H1 (cell line): ENCODE results near the gene ADCY3. TPM values are rescaled to one million over a fixed set of nuclear protein-coding genes. Genes with fewer than 3 reads are reported as not detected.

Experiments used
- CTCF ChIA-PET: fragments of 300-600 bp; sonication (Branson Sonifier 250); formaldehyde crosslinking; loops from one replicate; lab custom pipeline; 2021; ENCODE audit not compliant: partially characterized antibody; lab: Charles Lee
- POLR2A ChIA-PET: fragments of 300-600 bp; sonication (Branson Sonifier 250); formaldehyde crosslinking; loops from one replicate; lab custom pipeline; 2021; ENCODE audit warnings: inconsistent platforms; ENCODE audit not compliant: partially characterized antibody; lab: Charles Lee
- DNase-seq, 2 experiments: peaks; one replicate each; pipeline versions ENCODE4 v3.0.0 to v3.0.0-alpha.2; 2010 to 2022; ENCODE audit warnings: low spot score in 2 of 2, low read depth in 1 of 2, mixed read lengths in 1 of 2
- FAIRE-seq: peaks from 2 replicates; lab custom pipeline; 2011; peaks lifted over from hg19 to GRCh38; lab: Jason Lieb, UNC
- H2AFZ ChIP-seq: 2 replicates; pipeline ENCODE4 v1.8.1; 2012; ENCODE audit warnings: low read length, inconsistent platforms
- H2AK5ac ChIP-seq: 2 replicates; pipeline ENCODE4 v1.6.1; 2013; ENCODE audit warnings: low read depth, low read length
- H2BK120ac ChIP-seq: replicated peaks from 2 replicates; pipeline ENCODE3; 2013; ENCODE audit warnings: low read depth, low read length, inconsistent platforms
- H2BK12ac ChIP-seq: 2 replicates; pipeline ENCODE4 v1.6.1; 2013; ENCODE audit warnings: low read depth, low read length
- H2BK15ac ChIP-seq: 2 replicates; pipeline ENCODE4 v1.6.1; 2013; ENCODE audit warnings: low read length
- H2BK20ac ChIP-seq: 2 replicates; pipeline ENCODE4 v1.6.1; 2013; ENCODE audit warnings: low read length
- H2BK5ac ChIP-seq: 2 replicates; pipeline ENCODE4 v1.6.1; 2013; ENCODE audit warnings: low read depth, low read length
- H3K14ac ChIP-seq: 2 replicates; pipeline ENCODE4 v1.6.1; 2013; ENCODE audit warnings: inconsistent platforms; ENCODE audit not compliant: insufficient read length
- H3K18ac ChIP-seq: 2 replicates; pipeline ENCODE4 v1.6.1; 2013; ENCODE audit warnings: low read length; ENCODE audit errors: extremely low read depth
- H3K23ac ChIP-seq: 2 replicates; pipeline ENCODE4 v1.6.1; 2013; ENCODE audit warnings: inconsistent platforms; ENCODE audit not compliant: insufficient read length
- H3K23me2 ChIP-seq: 2 replicates; pipeline ENCODE4 v1.6.1; 2013; ENCODE audit warnings: low read depth, low read length
- H3K27ac ChIP-seq: 2 replicates; pipeline ENCODE4 v1.6.1; 2011; ENCODE audit warnings: low read depth, low read length, inconsistent platforms
- H3K27me3 ChIP-seq, 4 experiments: replicated peaks in 1 of 4; 1 replicate in 1 of 4; 2 replicates in 3 of 4; pipeline versions ENCODE4 v1.6.1 to v1.8.1; 2011 to 2013; ENCODE audit warnings: low read length in 3 of 4, mild to moderate bottlenecking in 3 of 4, inconsistent platforms in 2 of 4, mixed read lengths in 2 of 4, moderate library complexity in 1 of 4; ENCODE audit not compliant: control insufficient read depth in 3 of 4, insufficient read depth in 3 of 4; ENCODE audit errors: extremely low read depth in 1 of 4
- H3K36me3 ChIP-seq, 4 experiments: 2 replicates each; pipeline versions ENCODE4 v1.6.1 to v1.8.1; 2011 to 2013; ENCODE audit warnings: mild to moderate bottlenecking in 4 of 4, low read length in 3 of 4, moderate library complexity in 2 of 4, control low read depth in 1 of 4, inconsistent platforms in 1 of 4; ENCODE audit not compliant: insufficient read depth in 4 of 4, control insufficient read depth in 2 of 4
- H3K4ac ChIP-seq: replicated peaks from 2 replicates; pipeline ENCODE3; 2013; ENCODE audit warnings: low read length, low read depth, mixed read lengths, inconsistent platforms; ENCODE audit not compliant: insufficient read length
- H3K4me1 ChIP-seq, 4 experiments: replicated peaks in 1 of 4; 1 replicate in 1 of 4; 2 replicates in 3 of 4; pipeline versions ENCODE4 v1.6.1 to v1.8.1; 2011 to 2013; ENCODE audit warnings: low read length in 3 of 4, inconsistent platforms in 2 of 4, mixed read lengths in 1 of 4; ENCODE audit not compliant: insufficient read depth in 4 of 4, control insufficient read depth in 3 of 4
- H3K4me2 ChIP-seq, 2 experiments: 2 replicates each; pipeline versions ENCODE4 v1.6.1 to v1.8.1; 2011 to 2013; ENCODE audit warnings: low read depth in 2 of 2, low read length in 2 of 2, control low read depth in 1 of 2, inconsistent platforms in 1 of 2, mild to moderate bottlenecking in 1 of 2; ENCODE audit not compliant: insufficient read depth in 1 of 2
- H3K4me3 ChIP-seq, 4 experiments: fragments of 200-600, 300-600 bp in 1 of 4; sonication (generic), shearing (Covaris generic), sonication (Bioruptor Twin) in 1 of 4; 2 replicates each; pipeline versions ENCODE4 v1.5.1 to v1.8.1; 2011 to 2016; ENCODE audit warnings: low read length in 4 of 4, low read depth in 3 of 4, control low read depth in 2 of 4, inconsistent platforms in 2 of 4, mild to moderate bottlenecking in 2 of 4, mixed read lengths in 1 of 4, moderate library complexity in 1 of 4; ENCODE audit not compliant: insufficient read depth in 2 of 4; ENCODE audit errors: extremely low read depth in 1 of 4
- H3K56ac ChIP-seq: replicated peaks from 2 replicates; pipeline ENCODE3; 2013; ENCODE audit warnings: low read depth, mild to moderate bottlenecking, mixed read lengths, low read length, inconsistent platforms; ENCODE audit not compliant: insufficient read length
- H3K79me1 ChIP-seq: 2 replicates; pipeline ENCODE4 v1.6.1; 2013; ENCODE audit warnings: low read depth, low read length, control low read depth
- H3K79me2 ChIP-seq, 2 experiments: 2 replicates each; pipeline versions ENCODE4 v1.6.1 to v1.8.1; 2012 to 2013; ENCODE audit warnings: low read length in 2 of 2, mild to moderate bottlenecking in 2 of 2, inconsistent platforms in 1 of 2; ENCODE audit not compliant: insufficient read depth in 2 of 2, control insufficient read depth in 1 of 2
- H3K9ac ChIP-seq, 4 experiments: replicated peaks in 1 of 4; 1 replicate in 1 of 4; 2 replicates in 3 of 4; pipeline versions ENCODE4 v1.6.1 to v1.8.1; 2011 to 2013; ENCODE audit warnings: low read depth in 3 of 4, low read length in 3 of 4, control low read depth in 2 of 4, mild to moderate bottlenecking in 2 of 4, moderate library complexity in 2 of 4, inconsistent platforms in 1 of 4; ENCODE audit errors: extremely low read depth in 1 of 4
- H3K9me3 ChIP-seq, 2 experiments: 2 replicates each; pipeline versions ENCODE4 v1.6.1 to v1.8.1; 2012 to 2013; ENCODE audit warnings: mild to moderate bottlenecking in 2 of 2, moderate library complexity in 2 of 2, control low read depth in 1 of 2, inconsistent platforms in 1 of 2, low read depth in 1 of 2, low read length in 1 of 2, mixed read lengths in 1 of 2; ENCODE audit not compliant: insufficient read depth in 2 of 2
- H4K20me1 ChIP-seq, 2 experiments: replicated peaks in 1 of 2; 2 replicates each; pipeline versions ENCODE3 to v1.8.1; 2011 to 2013; ENCODE audit warnings: inconsistent platforms in 2 of 2, low read length in 2 of 2, mild to moderate bottlenecking in 1 of 2; ENCODE audit not compliant: insufficient read depth in 2 of 2, control insufficient read depth in 1 of 2
- H4K5ac ChIP-seq: 2 replicates; pipeline ENCODE4 v1.6.1; 2013; ENCODE audit warnings: low read length, low read depth, mixed read lengths, inconsistent platforms; ENCODE audit not compliant: insufficient read length
- H4K8ac ChIP-seq: 2 replicates; pipeline ENCODE4 v1.8.0; 2013; ENCODE audit warnings: mild to moderate bottlenecking, moderate library complexity, low read length, inconsistent platforms; ENCODE audit not compliant: insufficient read depth; ENCODE audit errors: extremely low read depth
- H4K91ac ChIP-seq: replicated peaks from 2 replicates; pipeline ENCODE3; 2013; ENCODE audit warnings: low read length, mixed read lengths, inconsistent platforms; ENCODE audit not compliant: insufficient read length
- BCL11A ChIP-seq, 2 experiments: IDR thresholded peaks; one replicate each; pipeline ENCODE4 v1.6.1; 2011; ENCODE audit warnings: low read depth in 2 of 2, low read length in 2 of 2, mild to moderate bottlenecking in 2 of 2
- EGR1 ChIP-seq: IDR thresholded peaks from 2 replicates; pipeline ENCODE4 v1.6.1; 2011; ENCODE audit warnings: low read depth, low read length, borderline replicate concordance
- EP300 ChIP-seq, 2 experiments: IDR thresholded peaks; 1 replicate in 1 of 2; 2 replicates in 1 of 2; pipeline ENCODE4 v1.6.1; 2011 to 2012; ENCODE audit warnings: low read depth in 2 of 2, low read length in 2 of 2, mild to moderate bottlenecking in 2 of 2, borderline replicate concordance in 1 of 2, inconsistent platforms in 1 of 2, moderate library complexity in 1 of 2
- GABPA ChIP-seq: IDR thresholded peaks from 2 replicates; pipeline ENCODE4 v1.6.1; 2011; ENCODE audit warnings: mild to moderate bottlenecking, low read length, moderate library complexity, borderline replicate concordance; ENCODE audit not compliant: insufficient read depth
- JUND ChIP-seq: IDR thresholded peaks from 2 replicates; pipeline ENCODE4 v1.6.1; 2011; ENCODE audit warnings: mild to moderate bottlenecking, improper control_type of control experiment, low read length
- POU5F1 ChIP-seq: IDR thresholded peaks from 2 replicates; pipeline ENCODE4 v1.6.1; 2011; ENCODE audit warnings: low read depth, mild to moderate bottlenecking, low read length, moderate library complexity
- RAD21 ChIP-seq, 2 experiments: IDR thresholded peaks in 1 of 2; conservative IDR thresholded peaks in 1 of 2; 2 replicates each; pipeline ENCODE4 v1.6.1; 2011; ENCODE audit warnings: low read depth in 2 of 2, low read length in 2 of 2, improper control_type of control experiment in 1 of 2, inconsistent platforms in 1 of 2, mild to moderate bottlenecking in 1 of 2, moderate library complexity in 1 of 2
- RXRA ChIP-seq: IDR thresholded peaks from 2 replicates; pipeline ENCODE4 v1.6.1; 2011; ENCODE audit warnings: low read depth, mild to moderate bottlenecking, low read length, moderate library complexity; ENCODE audit not compliant: insufficient read depth
- SRF ChIP-seq: IDR thresholded peaks from 2 replicates; pipeline ENCODE4 v1.6.1; 2011; ENCODE audit warnings: mild to moderate bottlenecking, low read depth, low read length, moderate library complexity
- TAF7 ChIP-seq: optimal IDR thresholded peaks from 2 replicates; pipeline ENCODE3; 2011; ENCODE audit warnings: low read depth, mild to moderate bottlenecking, inconsistent platforms, low read length, moderate library complexity, borderline replicate concordance
- ZNF274 ChIP-seq: IDR thresholded peaks from 2 replicates; pipeline ENCODE4 v1.7.0; 2012; ENCODE audit warnings: low read length, borderline replicate concordance; ENCODE audit errors: extremely low read depth
- polyA plus RNA-seq, 7 experiments: library from polyadenylated mRNA; depleted of rRNA in 3 of 7; stranded (reverse) in 5 of 7; unstranded in 2 of 7; fragments of >200 nt in 5 of 7; fragments of 200-250 nt in 2 of 7; gene quantifications; 1 replicate in 5 of 7; 2 replicates in 1 of 7; 4 replicates in 1 of 7; pipeline versions ENCODE4 v1.2.1 to v1.2.3, GENCODE V29; 2011 to 2013; ENCODE audit warnings: missing spikeins in 2 of 7, mixed read lengths in 2 of 7
- total RNA-seq: library from RNA; stranded (reverse); fragmentation: NEBNext Ultra II Directional; extraction: Animal tissue kit (Norgen Biotek cat#: 25700); gene quantifications from 2 replicates; pipeline ENCODE4 v1.2.1, GENCODE V29; 2021
- TF ChIP-seq, protein P1 (sequence below): IDR thresholded peaks from 2 replicates; pipeline ENCODE4 v1.6.1; 2011; ENCODE audit warnings: low read length, improper control_type of control experiment
- TF ChIP-seq, protein P2 (sequence below): IDR thresholded peaks from 2 replicates; pipeline ENCODE4 v1.6.1; 2011; ENCODE audit warnings: low read depth, mild to moderate bottlenecking, low read length; ENCODE audit not compliant: insufficient read depth

Gene ADCY3
- total and polyA plus RNA-seq, 2 of the 8 experiments (the other 6 are each of a cell fraction or from before 2014, with no cell fraction given), result 45.1 to 52.9 TPM

GRCh38 chr2:24955232-24955631 is 35.2 kb upstream of the ADCY3 start:
- TF ChIP-seq BCL11A (IDR thresholded peaks at IDR 0.05; ENCODE audit: low read depth in 2 of 2, low read length in 2 of 2) (no peak), JUND (no peak), TAF7 (no peak), RAD21 (IDR thresholded peaks at IDR 0.05 in 1 of 2, conservative IDR thresholded peaks at IDR 0.05 in 1 of 2; ENCODE audit: low read depth in 2 of 2, low read length in 2 of 2) (no peak), RXRA (no peak), GABPA (no peak), POU5F1 (no peak), EGR1 (no peak), EP300 (IDR thresholded peaks at IDR 0.05; ENCODE audit: borderline replicate concordance in 1 of 2, low read depth in 2 of 2, low read length in 2 of 2) (no peak), SRF (no peak), ZNF274 (no peak)
- TF ChIP-seq, protein P1, sequence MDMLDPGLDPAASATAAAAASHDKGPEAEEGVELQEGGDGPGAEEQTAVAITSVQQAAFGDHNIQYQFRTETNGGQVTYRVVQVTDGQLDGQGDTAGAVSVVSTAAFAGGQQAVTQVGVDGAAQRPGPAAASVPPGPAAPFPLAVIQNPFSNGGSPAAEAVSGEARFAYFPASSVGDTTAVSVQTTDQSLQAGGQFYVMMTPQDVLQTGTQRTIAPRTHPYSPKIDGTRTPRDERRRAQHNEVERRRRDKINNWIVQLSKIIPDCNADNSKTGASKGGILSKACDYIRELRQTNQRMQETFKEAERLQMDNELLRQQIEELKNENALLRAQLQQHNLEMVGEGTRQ, result no peak
- TF ChIP-seq, protein P2, sequence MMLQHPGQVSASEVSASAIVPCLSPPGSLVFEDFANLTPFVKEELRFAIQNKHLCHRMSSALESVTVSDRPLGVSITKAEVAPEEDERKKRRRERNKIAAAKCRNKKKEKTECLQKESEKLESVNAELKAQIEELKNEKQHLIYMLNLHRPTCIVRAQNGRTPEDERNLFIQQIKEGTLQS, result no peak
- TF ChIP-seq, all 59 proteins: peak for 0
- POLR2A ChIA-PET, result no interaction called here
- H2BK20ac ChIP-seq, result no peak overlapping the region
- no peak overlapping the region for H2AK5ac ChIP-seq
- H2BK5ac ChIP-seq, result no peak overlapping the region
- DNase-seq (no peak), FAIRE-seq (no peak)
- H3K18ac ChIP-seq, result no peak overlapping the region
- H3K36me3 ChIP-seq, result peaks cover 0 to 36% (median 10%) of the 10 kb centered on the region in 4 experiments; a peak in 5 of 8 replicates
- H4K8ac ChIP-seq, result no peak overlapping the region
- no peak overlapping the region for H3K4me2 ChIP-seq
- H3K79me2 ChIP-seq, result no peaks in the 10 kb centered on the region
- no peak overlapping the region for H2BK12ac ChIP-seq
- H3K27ac ChIP-seq, result no peak overlapping the region
- H4K20me1 ChIP-seq, result peaks cover 0 to 2% of the 10 kb centered on the region in 2 experiments
- no peak overlapping the region for H4K91ac ChIP-seq
- H3K79me1 ChIP-seq, result no peaks in the 10 kb centered on the region
- no peak overlapping the region for H2BK15ac ChIP-seq
- no peaks in the 10 kb centered on the region for H3K27me3 ChIP-seq
- no peak overlapping the region for H2AFZ ChIP-seq
- CTCF ChIA-PET, result no interaction called here
- no peak overlapping the region for H3K14ac ChIP-seq
- no peak overlapping the region for H3K23ac ChIP-seq
- H3K4ac ChIP-seq, result no peak overlapping the region
- H4K5ac ChIP-seq, result no peak overlapping the region
- H3K4me1 ChIP-seq, result no peaks in the 10 kb centered on the region
- H3K4me3 ChIP-seq, result no peak overlapping the region
- H3K9me3 ChIP-seq, result no peaks in the 10 kb centered on the region
- no peaks in the 10 kb centered on the region; the same call in 1 of the 2 replicates for H3K23me2 ChIP-seq
- H2BK120ac ChIP-seq, result no peak overlapping the region
- H3K56ac ChIP-seq, result no peak overlapping the region
- no peak overlapping the region for H3K9ac ChIP-seq
